GM12878 (cell line): ENCODE results near the gene GPR146. TPM values are rescaled to one million over a fixed set of nuclear protein-coding genes. Genes with fewer than 3 reads are reported as not detected.

Source experiments
- ATAC-seq: fragments of 200-7000 bp; cut with Tn5 transposase; 3 replicates; pipeline ENCODE4 v1.9.1; 2020; ENCODE audit warnings: mild to moderate bottlenecking, moderate library complexity
- BruUV-seq: library from RNA; stranded (reverse); fragments of 400-500 nt; replicated peaks from 2 replicates; lab custom pipeline; 2021; lab: Mats Ljungman, UMichigan
- CTCF ChIA-PET: fragments of 300-600 bp; sonication (Branson Sonifier 250); formaldehyde crosslinking; extraction: SDS; loops from one replicate; lab custom pipeline; 2021; ENCODE audit warnings: inconsistent platforms; lab: Yijun Ruan, JAX
- POLR2A ChIA-PET: fragments of 350-600 bp; formaldehyde crosslinking; extraction: SDS; loops from one replicate; lab custom pipeline; 2021; ENCODE audit warnings: inconsistent platforms; lab: Charles Lee
- RAD21 ChIA-PET: fragments of 300-600 bp; sonication (Branson Sonifier 250); formaldehyde crosslinking; loops from one replicate; lab custom pipeline; 2023; ENCODE audit warnings: antibody characterized with exemption; ENCODE audit not compliant: unreplicated experiment; lab: Charles Lee
- SMC1A ChIA-PET: fragments of 300-600 bp; sonication (Branson Sonifier 250); formaldehyde crosslinking; loops from one replicate; lab custom pipeline; 2023; ENCODE audit not compliant: unreplicated experiment, uncharacterized antibody; lab: Charles Lee
- DNase-seq: peaks from one replicate; pipeline ENCODE4 v3.0.0-alpha.2; 2011; ENCODE audit warnings: low read depth, low spot score
- FAIRE-seq: peaks from 3 replicates; lab custom pipeline; 2011; peaks lifted over from hg19 to GRCh38; lab: Jason Lieb, UNC
- H2AFZ ChIP-seq: 2 replicates; pipeline ENCODE4 v1.6.0; 2011; ENCODE audit warnings: low read depth, low read length, control low read depth; ENCODE audit not compliant: control insufficient read depth
- H3K27ac ChIP-seq: 2 replicates; pipeline ENCODE4 v1.5.1; 2011; ENCODE audit warnings: control low read depth; ENCODE audit not compliant: control insufficient read depth, insufficient read depth
- H3K27me3 ChIP-seq, 2 experiments: replicated peaks in 1 of 2; 2 replicates each; pipeline versions ENCODE4 v1.6.0 to v1.6.1; 2011; ENCODE audit warnings: low read length in 1 of 2; ENCODE audit not compliant: control insufficient read depth in 2 of 2, insufficient read depth in 2 of 2
- H3K36me3 ChIP-seq, 2 experiments: 2 replicates each; pipeline ENCODE4 v1.5.1; 2011; ENCODE audit warnings: low read length in 1 of 2; ENCODE audit not compliant: control insufficient read depth in 2 of 2, insufficient read depth in 2 of 2
- H3K4me1 ChIP-seq: 2 replicates; pipeline ENCODE4 v1.6.1; 2011; ENCODE audit warnings: mild to moderate bottlenecking, low read length, moderate library complexity, mixed read lengths; ENCODE audit not compliant: control insufficient read depth, insufficient read depth
- H3K4me2 ChIP-seq: 2 replicates; pipeline ENCODE4 v1.6.0; 2011; ENCODE audit warnings: control low read depth; ENCODE audit not compliant: control insufficient read depth, insufficient read depth
- H3K4me3 ChIP-seq: fragments of 200-600 bp; sonication (generic); 2 replicates; pipeline ENCODE4 v1.5.1; 2016
- H3K79me2 ChIP-seq: 2 replicates; pipeline ENCODE4 v1.6.0; 2011; ENCODE audit warnings: low read length; ENCODE audit not compliant: control insufficient read depth, insufficient read depth
- H3K9ac ChIP-seq: 2 replicates; pipeline ENCODE4 v1.8.0; 2011; ENCODE audit warnings: low read length, control low read depth, mixed read lengths; ENCODE audit not compliant: control insufficient read depth, insufficient read depth
- H3K9me3 ChIP-seq: replicated peaks from 3 replicates; pipeline ENCODE4 v1.5.1; 2011; ENCODE audit warnings: mild to moderate bottlenecking, low read length; ENCODE audit not compliant: control insufficient read depth, insufficient read depth
- H4K20me1 ChIP-seq: 2 replicates; pipeline ENCODE4 v1.6.0; 2011; ENCODE audit not compliant: control insufficient read depth, insufficient read depth
- CHD2 ChIP-seq: IDR thresholded peaks from 2 replicates; pipeline ENCODE4 v1.6.1; 2011; ENCODE audit warnings: low read depth, low read length, improper control_type of control experiment, borderline replicate concordance
- DPF2 ChIP-seq: fragments of 450-650 bp; IDR thresholded peaks from 2 replicates; pipeline ENCODE4 v1.6.1; 2017; ENCODE audit warnings: mild to moderate bottlenecking
- POLR2A ChIP-seq: IDR thresholded peaks from 2 replicates; pipeline ENCODE4 v1.6.1; 2011; ENCODE audit warnings: low read depth, mild to moderate bottlenecking, low read length
- SPI1 ChIP-seq: IDR thresholded peaks from 2 replicates; pipeline ENCODE4 v1.6.1; 2011; ENCODE audit warnings: low read depth, mild to moderate bottlenecking, low read length, moderate library complexity, borderline replicate concordance; ENCODE audit not compliant: insufficient read depth
- WRNIP1 ChIP-seq: IDR thresholded peaks from 2 replicates; pipeline ENCODE4 v1.6.1; 2011; ENCODE audit warnings: low read depth, low read length, improper control_type of control experiment, borderline replicate concordance
- WGBS: methylation state at CpG from one replicate; pipeline ENCODE4 v1.1.6; 2016; ENCODE audit warnings: low lambda C conversion rate; ENCODE audit not compliant: insufficient replicate concordance, insufficient coverage; ENCODE audit errors: missing lambda C conversion rate; 5-methylcytosine and 5-hydroxymethylcytosine counted together
- in situ Hi-C: fragments of 300-500 bp; cut with MboI; formaldehyde crosslinking; loops from 9 replicates; pipeline ENCODE4 v1.14.3; 2018; ENCODE audit warnings: mixed read lengths
- intact Hi-C: fragments of 100-400 bp; cut with micrococcal nuclease; formaldehyde crosslinking; loops from one replicate; pipeline ENCODE4 v1.14.2; 2022; ENCODE audit not compliant: unreplicated experiment
- polyA plus RNA-seq, 11 experiments: library from polyadenylated mRNA; depleted of rRNA in 4 of 11; unstranded in 6 of 11; stranded (reverse) in 5 of 11; fragments of >200 nt; fragmentation: Nextera tagmentation in 4 of 11; fragmentation: Illumina TruSeq in 1 of 11; extraction: Ambion mirVana in 4 of 11; extraction: Trizol in 1 of 11; gene quantifications; 1 replicate in 1 of 11; 2 replicates in 10 of 11; pipeline versions ENCODE4 v1.2.1 to v1.2.3, GENCODE V29; 2011 to 2016; ENCODE audit warnings: inconsistent platforms in 2 of 11, missing spikeins in 2 of 11, low read depth in 1 of 11
- total RNA-seq, 4 experiments: library from RNA; depleted of rRNA in 3 of 4; stranded (reverse); fragments of >200 nt in 3 of 4; fragmentation: Illumina TruSeq in 1 of 4; extraction: Trizol in 1 of 4; gene quantifications; 2 replicates each; pipeline versions ENCODE4 v1.2.1 to v1.2.3, GENCODE V29; 2013 to 2021

The GPR146 gene
- total and polyA plus RNA-seq, 10 of the 15 experiments (the other 5 are each of a cell fraction or from before 2014, with no cell fraction given): 0.19 to 12.0 (median 0.54) TPM; not detected in 2

DNA sequence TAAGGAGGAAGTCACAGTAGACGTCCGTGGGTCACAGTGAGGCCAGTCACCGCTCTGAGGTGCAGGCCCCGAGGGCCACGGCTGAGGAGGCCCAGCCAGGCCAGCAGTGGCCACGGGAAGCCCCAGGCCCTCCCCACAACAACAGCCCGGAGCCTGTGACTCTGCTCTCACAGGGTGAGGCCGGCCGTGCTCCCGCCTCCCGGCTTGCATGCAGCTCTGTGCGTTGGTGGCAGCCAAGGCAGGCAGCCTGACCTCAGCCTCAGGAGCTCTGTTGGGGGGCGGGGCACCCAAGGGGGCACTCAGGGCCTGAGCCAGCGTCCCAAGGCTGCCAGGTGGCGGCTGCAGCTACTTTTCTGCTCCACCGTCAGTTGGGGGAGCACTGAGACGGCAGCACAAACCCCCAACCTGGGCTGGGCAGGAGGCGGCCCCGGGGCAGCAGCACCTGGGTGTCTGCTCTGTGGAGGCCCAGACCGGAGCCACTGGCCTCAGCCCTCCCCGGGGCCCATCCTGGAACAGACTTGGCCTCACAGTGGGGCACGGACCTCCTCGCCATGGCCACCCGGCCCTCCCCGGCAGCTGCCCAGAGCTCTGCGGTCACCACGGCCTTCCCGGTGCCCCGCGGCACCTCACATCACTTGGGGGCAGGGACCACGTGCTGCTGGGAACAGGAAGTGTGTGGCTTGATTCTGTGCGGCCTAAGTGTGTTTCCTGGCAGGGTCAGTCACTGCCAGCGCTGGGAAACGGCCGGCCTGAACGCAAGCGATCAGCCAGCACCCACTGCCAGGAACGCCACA lies 48.1 kb upstream of the GPR146 start:
- no peak for DNase-seq
- no peaks in the 10 kb centered on the region for H3K79me2 ChIP-seq
- in situ Hi-C loops: loop anchor here (5.0 kb wide), 1 partner anchor 66 kb away; no protein-coding TSS in a partner anchor
- RAD21 ChIA-PET: interaction anchor here (0.7 to 4.8 kb wide), 3 partner anchors 28 to 90 kb away, joined by 3 to 196 read pairs (median 59); no protein-coding TSS in a partner anchor
- POLR2A ChIA-PET: interaction anchor here (3.6 kb wide), 1 partner anchor 70 kb away, joined by 29 read pairs; no protein-coding TSS in a partner anchor
- no peaks in the 10 kb centered on the region for H4K20me1 ChIP-seq
- no peak for ATAC-seq
- WGBS: 81% methylated on average over 33 of the region's 38 CpGs
- no TSS peak for BruUV-seq
- no peak for FAIRE-seq
- TF ChIP-seq CHD2: no peak
- TF ChIP-seq DPF2: no peak
- no peak for TF ChIP-seq WRNIP1
- no peak for TF ChIP-seq SPI1
- 0 out of 2 replicates have a peak, but pooled peaks have one; percentile 14 for TF ChIP-seq POLR2A
- TF ChIP-seq, all 136 proteins: peak for 1
- intact Hi-C loops: no loop called here
- H3K4me3 ChIP-seq: no peak overlapping the region
- ChIA-PET SMC1A (interaction anchor here (4.2 to 6.2 kb wide), 3 partner anchors 26 to 90 kb away, joined by 28 to 121 read pairs (median 71); partner anchors contain the start of gene GPER1), CTCF (interaction anchor here (4.2 to 9.3 kb wide), 3 partner anchors 69 to 179 kb away, joined by 27 to 280 read pairs (median 115); no protein-coding TSS in a partner anchor)
- H3K27me3 ChIP-seq: no peaks in the 10 kb centered on the region
- H3K4me2 ChIP-seq: no peak overlapping the region
- peaks cover 20% of the 10 kb centered on the region for H3K4me1 ChIP-seq
- H3K9me3 ChIP-seq: no peaks in the 10 kb centered on the region
- H2AFZ ChIP-seq: no peak overlapping the region
- H3K36me3 ChIP-seq: peaks cover 3 to 9% of the 10 kb centered on the region in 2 experiments; a peak in 3 of 4 replicates
- H3K9ac ChIP-seq: no peak overlapping the region
- no peak overlapping the region for H3K27ac ChIP-seq
